NT2/D1 (cell line): ENCODE measurements around the gene CMBL.
"Not testable (repeated sequence)": the region's sequence is repeated elsewhere in the genome, so short reads cannot be mapped to it uniquely, and the experiment has no call there.

Source experiments
- DNase-seq: peaks from one replicate; pipeline ENCODE4 v3.0.0-alpha.2; 2011; ENCODE audit warnings: low read depth, low spot score
- H3K27me3 ChIP-seq: 2 replicates; pipeline ENCODE4 v1.6.0; 2011; ENCODE audit warnings: mild to moderate bottlenecking; ENCODE audit not compliant: insufficient read length, insufficient read depth
- H3K36me3 ChIP-seq: 2 replicates; pipeline ENCODE4 v1.6.1; 2011; ENCODE audit warnings: mild to moderate bottlenecking, low read length, mixed read lengths; ENCODE audit not compliant: insufficient read depth, insufficient read length
- H3K4me1 ChIP-seq: 2 replicates; pipeline ENCODE4 v1.5.1; 2011; ENCODE audit not compliant: insufficient read depth, insufficient read length
- H3K4me3 ChIP-seq: 2 replicates; pipeline ENCODE4 v1.5.1; 2011; ENCODE audit warnings: low read depth; ENCODE audit not compliant: insufficient read length
- H3K9ac ChIP-seq: 2 replicates; pipeline ENCODE4 v1.6.0; 2011; ENCODE audit warnings: low read depth; ENCODE audit not compliant: insufficient read length
- H3K9me3 ChIP-seq: 2 replicates; pipeline ENCODE4 v1.5.1; 2011; ENCODE audit warnings: mild to moderate bottlenecking, low read length; ENCODE audit not compliant: insufficient read depth
- SUZ12 ChIP-seq: IDR thresholded peaks from 2 replicates; pipeline ENCODE4 v1.6.1; 2011; ENCODE audit not compliant: insufficient read length, insufficient read depth; ENCODE audit errors: extremely low read depth
- YY1 ChIP-seq: IDR thresholded peaks from 2 replicates; pipeline ENCODE4 v1.6.1; 2011; ENCODE audit not compliant: insufficient read length, insufficient read depth
- ZNF274 ChIP-seq: IDR thresholded peaks from 2 replicates; pipeline ENCODE4 v1.6.1; 2011; ENCODE audit warnings: mild to moderate bottlenecking, low read depth, low read length

The CMBL gene

DNA sequence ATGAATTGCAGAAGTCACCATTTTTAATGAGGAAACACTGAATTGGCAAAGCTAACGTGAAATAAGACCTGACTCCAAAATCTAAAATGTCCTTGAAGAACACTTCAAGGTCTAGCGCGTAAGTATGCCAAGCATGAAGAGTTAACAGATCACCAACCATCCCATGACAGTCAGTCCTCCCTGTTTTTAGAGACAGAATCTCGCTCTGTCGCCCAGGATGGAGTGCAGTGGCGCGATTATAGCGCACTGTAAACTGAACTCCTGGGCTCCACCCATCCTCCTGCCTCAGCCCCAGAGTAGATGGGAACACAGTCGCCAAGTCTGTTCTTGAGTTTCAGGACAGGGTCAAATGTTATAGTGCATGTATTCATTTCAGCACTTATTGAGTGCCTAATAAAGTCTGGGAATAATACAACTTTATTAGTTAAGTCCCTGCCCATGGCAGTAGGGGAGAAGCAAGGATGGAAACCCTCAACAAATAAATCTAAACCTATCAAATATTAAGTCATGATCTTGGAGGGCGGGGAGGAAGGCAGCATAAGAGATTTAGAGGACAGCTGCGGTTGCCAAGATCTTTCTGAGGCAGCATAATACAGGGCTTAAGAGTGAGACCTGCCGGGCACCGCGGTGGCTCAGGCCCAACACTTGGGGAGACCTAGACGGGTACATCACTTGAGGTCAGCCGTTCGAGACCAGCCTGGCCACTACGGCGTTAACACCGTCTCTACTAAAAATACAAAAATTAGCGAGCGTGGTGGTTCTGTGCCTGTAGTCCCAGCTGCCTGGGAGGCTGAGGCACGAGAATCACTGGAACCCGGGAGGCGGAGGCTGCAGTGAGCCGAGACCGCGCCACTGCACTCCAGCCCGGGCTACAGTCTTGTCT is 59.1 kb downstream of the CMBL start:
- peaks cover 29% of the 10 kb centered on the region for H3K36me3 ChIP-seq
- no peaks in the 10 kb centered on the region for H3K9me3 ChIP-seq
- H3K4me3 ChIP-seq, result peak overlapping the region; percentile 85
- H3K4me1 ChIP-seq, result peaks cover 5% of the 10 kb centered on the region
- H3K27me3 ChIP-seq, result no peaks in the 10 kb centered on the region
- TF ChIP-seq ZNF274 (no peak), SUZ12 (no peak), YY1 (no peak)
- no peak for DNase-seq
- peak overlapping the region; percentile 97 for H3K9ac ChIP-seq

DNA sequence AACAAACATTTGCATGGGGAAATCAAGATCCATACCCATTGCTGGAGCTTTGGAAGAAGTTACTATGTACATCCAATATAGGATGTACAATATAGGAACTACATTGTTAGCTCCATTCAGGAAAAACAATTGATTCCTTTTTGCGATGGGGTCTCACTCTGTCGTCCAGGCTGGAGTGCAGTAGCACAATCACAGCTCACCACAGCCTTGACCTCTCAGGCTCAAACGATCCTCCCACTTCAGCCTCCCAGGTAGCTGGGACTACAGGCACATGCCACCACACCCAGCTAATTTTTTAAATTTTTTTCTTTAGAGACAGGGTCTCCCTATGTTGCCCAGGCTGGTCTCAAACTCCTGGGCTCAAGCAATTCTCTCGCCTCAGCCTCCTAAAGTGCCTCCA is 60.5 kb downstream of the CMBL start:
- not testable (repeated sequence) for H3K9me3 ChIP-seq, H3K4me1 ChIP-seq, H3K27me3 ChIP-seq, DNase-seq, H3K9ac ChIP-seq, H3K4me3 ChIP-seq
- H3K36me3 ChIP-seq, result peaks cover 17% of the 10 kb centered on the region

DNA sequence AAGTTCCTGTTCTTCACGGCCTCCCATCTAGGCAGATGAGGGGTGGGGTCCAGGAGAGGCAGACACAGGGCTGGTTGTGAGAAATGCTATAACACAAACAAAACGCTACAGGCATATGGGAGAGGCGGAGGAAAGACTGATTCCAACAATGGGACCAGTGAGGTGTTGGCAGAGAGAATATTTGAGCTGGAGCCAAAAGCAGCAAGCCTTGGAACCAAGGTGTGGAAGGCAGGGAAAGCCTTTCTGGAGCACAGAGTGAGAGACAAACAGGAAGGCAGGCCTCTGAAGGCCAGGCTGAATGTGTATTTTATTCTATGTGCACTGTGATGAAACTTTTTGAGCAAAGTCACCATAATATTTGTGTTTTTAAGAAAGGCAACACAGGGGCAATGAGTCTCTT is 60.9 kb downstream of the CMBL start:
- Histone ChIP-seq H3K36me3 (peaks cover 13% of the 10 kb centered on the region), H3K9ac (no peak overlapping the region), H3K4me3 (no peak overlapping the region), H3K4me1 (peaks cover 5% of the 10 kb centered on the region), H3K9me3 (no peaks in the 10 kb centered on the region), H3K27me3 (no peaks in the 10 kb centered on the region)
- DNase-seq, result no peak
- TF ChIP-seq ZNF274 (no peak), SUZ12 (no peak)

DNA sequence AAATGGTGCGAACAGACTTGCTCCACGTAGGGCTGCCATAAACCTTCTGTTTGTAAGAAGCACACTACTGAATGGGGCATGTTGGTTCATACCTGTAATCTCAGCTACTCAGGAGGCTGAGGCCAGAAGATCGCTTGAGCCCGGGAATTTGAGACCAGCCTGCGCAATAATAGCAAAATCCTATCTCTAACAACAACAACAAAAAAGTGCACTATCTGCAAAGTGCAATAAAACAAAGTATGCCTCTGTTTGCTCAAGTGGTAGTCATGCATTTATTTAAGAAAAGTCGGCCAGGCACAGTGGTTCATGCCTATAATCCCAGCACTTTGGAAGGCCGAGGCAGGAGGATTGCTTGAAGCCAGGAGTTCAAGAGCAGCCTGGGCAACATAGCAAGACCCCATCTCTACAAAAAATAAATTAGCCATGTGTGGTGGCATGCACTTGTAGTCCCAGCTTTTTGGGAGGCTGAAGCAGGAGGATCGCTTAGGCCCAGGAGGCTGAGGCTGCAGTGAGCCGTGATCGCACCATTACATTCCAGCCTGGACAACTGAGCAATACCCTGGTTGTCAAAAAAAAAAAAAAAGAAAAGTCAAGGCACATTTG is 63.3 kb downstream of the CMBL start:
- H3K9me3 ChIP-seq, result no peaks in the 10 kb centered on the region
- H3K4me1 ChIP-seq, result peaks cover 5% of the 10 kb centered on the region
- DNase-seq, result no peak
- no peak overlapping the region for H3K4me3 ChIP-seq
- peaks cover 2% of the 10 kb centered on the region for H3K36me3 ChIP-seq
- no peak overlapping the region for H3K9ac ChIP-seq
- H3K27me3 ChIP-seq, result no peaks in the 10 kb centered on the region
- TF ChIP-seq YY1 (no peak), ZNF274 (no peak), SUZ12 (no peak)

DNA sequence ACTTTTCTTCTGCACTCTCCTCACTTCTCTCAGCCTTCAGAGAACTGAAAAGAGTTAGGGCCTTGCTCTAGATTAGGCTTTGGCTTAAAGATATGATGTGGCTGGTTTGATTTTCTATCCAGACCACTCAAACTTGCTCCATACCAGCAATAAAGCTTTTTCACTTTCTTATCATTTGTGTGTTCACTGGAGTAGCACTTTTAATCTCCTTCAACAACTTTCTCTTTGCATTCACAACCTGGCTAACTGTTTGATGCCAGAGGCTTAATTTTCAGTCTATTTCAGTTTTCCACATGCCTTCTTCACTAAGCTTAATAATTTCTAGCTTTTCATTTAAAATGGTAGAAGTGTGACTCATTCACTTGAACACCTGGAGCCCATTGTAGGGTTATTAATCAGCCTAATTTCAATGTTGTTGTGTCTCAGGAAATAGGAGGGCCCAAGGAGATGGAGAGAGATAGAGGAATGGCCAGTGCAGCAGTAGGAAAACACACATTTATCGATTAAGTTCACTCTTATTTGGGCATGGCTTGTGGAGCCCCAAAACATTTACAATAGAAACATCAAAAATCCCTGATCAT is 64.0 kb downstream of the CMBL start:
- Histone ChIP-seq H3K27me3 (no peaks in the 10 kb centered on the region), H3K36me3 (peaks cover 5% of the 10 kb centered on the region), H3K4me3 (no peak overlapping the region), H3K9ac (no peak overlapping the region), H3K9me3 (no peaks in the 10 kb centered on the region), H3K4me1 (peaks cover 5% of the 10 kb centered on the region)
- no peak for TF ChIP-seq YY1
- TF ChIP-seq ZNF274, result no peak
- TF ChIP-seq SUZ12, result no peak
- no peak for DNase-seq

DNA sequence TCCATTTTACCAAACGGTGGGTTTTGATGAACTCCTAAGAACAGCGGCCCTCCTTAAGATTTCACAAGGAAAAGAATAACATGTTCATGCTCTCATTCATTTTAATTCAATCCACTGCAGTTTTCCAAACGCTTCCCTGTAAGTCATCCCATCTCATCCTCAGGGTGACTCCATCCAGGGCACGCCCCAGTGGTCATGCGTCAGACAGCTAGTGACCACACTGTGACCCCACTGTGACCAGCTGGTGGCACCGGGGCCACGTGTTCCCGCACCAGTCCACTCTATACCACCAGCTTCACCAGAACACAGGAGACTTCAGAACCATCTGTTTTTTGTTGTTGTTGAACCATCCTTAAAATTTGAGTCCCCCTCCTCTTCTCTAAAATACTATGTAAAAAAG is 72.4 kb downstream of the CMBL start:
- H3K27me3 ChIP-seq, result no peaks in the 10 kb centered on the region
- peaks cover 23% of the 10 kb centered on the region for H3K36me3 ChIP-seq
- TF ChIP-seq SUZ12, result no peak
- no peak for TF ChIP-seq YY1
- TF ChIP-seq ZNF274, result no peak

DNA sequence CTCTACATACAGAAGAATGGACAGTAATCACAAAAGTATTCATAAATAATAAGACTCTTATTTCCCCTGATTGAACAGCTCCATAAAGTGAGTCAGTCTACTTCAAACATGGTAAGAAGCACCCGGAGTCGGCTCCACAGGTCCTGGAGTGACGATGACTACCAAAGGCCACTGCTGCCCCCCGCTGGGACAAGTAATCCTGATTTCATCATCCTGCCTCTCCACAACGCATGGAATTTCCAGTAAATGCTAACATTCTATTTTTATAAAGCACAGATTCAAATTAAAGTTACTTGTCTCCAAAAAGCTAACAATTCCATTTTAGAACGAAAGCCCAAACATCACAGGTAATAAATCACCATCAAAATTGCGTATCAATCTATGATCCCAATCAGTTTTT is 74.2 kb downstream of the CMBL start:
- peaks cover 22% of the 10 kb centered on the region for H3K36me3 ChIP-seq
- H3K9ac ChIP-seq, result no peak overlapping the region
- TF ChIP-seq YY1, result no peak
- no peak for TF ChIP-seq SUZ12
- no peak for TF ChIP-seq ZNF274
- H3K4me3 ChIP-seq, result no peak overlapping the region
- H3K27me3 ChIP-seq, result no peaks in the 10 kb centered on the region
- peak; percentile 18 for DNase-seq
- no peaks in the 10 kb centered on the region for H3K9me3 ChIP-seq
- H3K4me1 ChIP-seq, result no peaks in the 10 kb centered on the region

More for the DNA sequence above, 72.4 kb downstream of the CMBL start:
- DNase-seq, result no peak
- H3K9me3 ChIP-seq, result no peaks in the 10 kb centered on the region
- no peak overlapping the region for H3K9ac ChIP-seq
- no peak overlapping the region for H3K4me3 ChIP-seq
- H3K4me1 ChIP-seq, result no peaks in the 10 kb centered on the region
